Parathyroid adenoma (tissue), 2 donors: ENCODE data around the gene CAMK2B.

ENCODE experiments used
- H2AFZ ChIP-seq: fragments of 300-600 bp; sonication (generic); one replicate; pipeline ENCODE4 v1.7.0; 2017; ENCODE audit warnings: antibody characterized with exemption, mild to moderate bottlenecking
- H3K27ac ChIP-seq: fragments of 300-600 bp; sonication (generic); one replicate; pipeline ENCODE4 v1.7.0; 2017
- H3K27me3 ChIP-seq: fragments of 300-600 bp; sonication (generic); one replicate; pipeline ENCODE4 v1.7.0; 2017; ENCODE audit warnings: low read length; ENCODE audit not compliant: control insufficient read depth, insufficient read depth
- H3K36me3 ChIP-seq: fragments of 300-600 bp; sonication (generic); one replicate; pipeline ENCODE4 v1.7.0; 2017; ENCODE audit warnings: low read length; ENCODE audit not compliant: control insufficient read depth, insufficient read depth
- H3K4me1 ChIP-seq: fragments of 300-600 bp; sonication (generic); one replicate; pipeline ENCODE4 v1.7.0; 2017; ENCODE audit warnings: control low read depth
- H3K4me2 ChIP-seq: fragments of 300-600 bp; sonication (generic); one replicate; pipeline ENCODE4 v1.7.0; 2017; ENCODE audit warnings: low read length
- H3K4me3 ChIP-seq: fragments of 300-600 bp; sonication (generic); one replicate; pipeline ENCODE4 v1.7.0; 2017; ENCODE audit warnings: low read depth, low read length
- H3K79me2 ChIP-seq: fragments of 300-600 bp; sonication (generic); one replicate; pipeline ENCODE4 v1.7.0; 2017; ENCODE audit warnings: control low read depth
- H3K9ac ChIP-seq: fragments of 300-600 bp; sonication (generic); one replicate; pipeline ENCODE4 v1.7.0; 2017; ENCODE audit warnings: mild to moderate bottlenecking
- H3K9me3 ChIP-seq: fragments of 300-600 bp; sonication (generic); one replicate; pipeline ENCODE4 v1.7.0; 2017; ENCODE audit warnings: low read length; ENCODE audit not compliant: control insufficient read depth
- CTCF ChIP-seq: fragments of 300-600 bp; sonication (generic); IDR thresholded peaks from one replicate; pipeline ENCODE4 v1.7.0; 2017; ENCODE audit warnings: antibody characterized with exemption, mild to moderate bottlenecking
- donor health status: primary hyperparathyroidism.

The CAMK2B gene

GRCh38 chr7:44275957-44276570 is 49.3 kb downstream of the CAMK2B start:
- Histone ChIP-seq H3K27ac (no peak overlapping the region), H3K4me1 (no peaks in the 10 kb centered on the region), H3K36me3 (no peaks in the 10 kb centered on the region), H3K9me3 (no peaks in the 10 kb centered on the region), H3K79me2 (peaks cover 6% of the 10 kb centered on the region), H3K4me2 (no peak overlapping the region), H3K4me3 (no peak overlapping the region), H3K9ac (no peak overlapping the region), H3K27me3 (no peaks in the 10 kb centered on the region), H2AFZ (no peak overlapping the region)
- no peak for TF ChIP-seq CTCF

GRCh38 chr7:44275146-44275545 is 50.2 kb downstream of the CAMK2B start:
- H2AFZ ChIP-seq: no peak overlapping the region
- no peak for TF ChIP-seq CTCF
- no peaks in the 10 kb centered on the region for H3K36me3 ChIP-seq
- no peak overlapping the region for H3K4me2 ChIP-seq
- H3K9ac ChIP-seq: no peak overlapping the region
- H3K9me3 ChIP-seq: no peaks in the 10 kb centered on the region
- peaks cover 6% of the 10 kb centered on the region for H3K79me2 ChIP-seq
- H3K4me1 ChIP-seq: no peaks in the 10 kb centered on the region
- no peaks in the 10 kb centered on the region for H3K27me3 ChIP-seq
- no peak overlapping the region for H3K4me3 ChIP-seq
- H3K27ac ChIP-seq: no peak overlapping the region

- Histone ChIP-seq H3K9ac (no peak overlapping the region), H3K4me3 (no peak overlapping the region), H3K4me1 (no peaks in the 10 kb centered on the region), H3K4me2 (no peak overlapping the region), H2AFZ (no peak overlapping the region), H3K36me3 (no peaks in the 10 kb centered on the region), H3K27me3 (no peaks in the 10 kb centered on the region), H3K27ac (no peak overlapping the region), H3K9me3 (no peaks in the 10 kb centered on the region), H3K79me2 (peaks cover 3% of the 10 kb centered on the region)
- no peak for TF ChIP-seq CTCF
Measured at GRCh38 chr7:44274623-44274975, 50.8 kb downstream of the CAMK2B start.

GRCh38 chr7:44273681-44274622 is 51.4 kb downstream of the CAMK2B start:
- no peak overlapping the region for H3K27ac ChIP-seq
- no peaks in the 10 kb centered on the region for H3K27me3 ChIP-seq
- no peak for TF ChIP-seq CTCF
- no peak overlapping the region for H3K4me2 ChIP-seq
- H3K36me3 ChIP-seq: no peaks in the 10 kb centered on the region
- H3K79me2 ChIP-seq: peaks cover 3% of the 10 kb centered on the region
- H3K4me3 ChIP-seq: no peak overlapping the region
- H2AFZ ChIP-seq: no peak overlapping the region
- H3K4me1 ChIP-seq: no peaks in the 10 kb centered on the region
- H3K9ac ChIP-seq: no peak overlapping the region
- no peaks in the 10 kb centered on the region for H3K9me3 ChIP-seq
